Measurements from ENCODE around the gene GLCE. TPM values are rescaled to one million over a fixed set of nuclear protein-coding genes. Genes with fewer than 3 reads are reported as not detected.
A peak's percentile ranks its signal among the peaks of the same experiment; 100 is the strongest.

The GLCE gene
- total RNA-seq = 23.8 TPM
- long read RNA-seq, full-length matches to known transcripts = 32 of 43 reads
- long read RNA-seq, partial matches to known transcripts = 2 of 43 reads
- long read RNA-seq, other reads (novel, unspliced or antisense) = 9 of 43 reads

GRCh38 chr15:69160141-69160993 is at the start of gene GLCE:
Gene GLCE (plus strand): TSS chr15:69160635. CDS start chr15:69255807, 95,172 bp downstream.
- H3K27me3 ChIP-seq = no peaks in the 10 kb centered on the region
- TF ChIP-seq CTCF (IDR thresholded peaks at IDR 0.05) = no peak
- H3K36me3 ChIP-seq = no peaks in the 10 kb centered on the region
- H3K4me3 ChIP-seq = peak within 1 kb of the TSS; percentile 88
- ATAC-seq (peak; percentile 99), DNase-seq (peak; percentile 98)
- intact Hi-C loops (cut with DNase I) = no loop called here
- H3K9me3 ChIP-seq = no peaks in the 10 kb centered on the region
- peak within 1 kb of the TSS; percentile 85 for H3K27ac ChIP-seq
- peaks cover 8% of the 10 kb centered on the region for H3K4me1 ChIP-seq

GRCh38 chr15:69114331-69114928 is 46.0 kb upstream of the GLCE start:
- peak; percentile 33 for ATAC-seq
- no peaks in the 10 kb centered on the region for H3K27me3 ChIP-seq
- H3K4me3 ChIP-seq = no peak overlapping the region
- no peaks in the 10 kb centered on the region for H3K36me3 ChIP-seq
- no peak for DNase-seq
- intact Hi-C loops (cut with DNase I) = no loop called here
- no peak for TF ChIP-seq CTCF (IDR thresholded peaks at IDR 0.05)
- no peak overlapping the region for H3K27ac ChIP-seq
- no peaks in the 10 kb centered on the region for H3K9me3 ChIP-seq
- H3K4me1 ChIP-seq = no peaks in the 10 kb centered on the region

GRCh38 chr15:69115031-69115430 is 45.4 kb upstream of the GLCE start:
- no peaks in the 10 kb centered on the region for H3K27me3 ChIP-seq
- H3K36me3 ChIP-seq = no peaks in the 10 kb centered on the region
- H3K4me1 ChIP-seq = no peaks in the 10 kb centered on the region
- H3K4me3 ChIP-seq = no peak overlapping the region
- intact Hi-C loops (cut with DNase I) = no loop called here
- no peak overlapping the region for H3K27ac ChIP-seq
- DNase-seq = no peak
- no peak for TF ChIP-seq CTCF (IDR thresholded peaks at IDR 0.05)
- no peak for ATAC-seq
- no peaks in the 10 kb centered on the region for H3K9me3 ChIP-seq

- DNase-seq = no peak
- H3K27ac ChIP-seq = no peak overlapping the region
These were observed 44.0 kb upstream of the GLCE start for GRCh38 chr15:69116391-69116790.

GRCh38 chr15:69117431-69117871 is 43.0 kb upstream of the GLCE start:
- Histone ChIP-seq H3K27ac (no peak overlapping the region), H3K4me1 (no peaks in the 10 kb centered on the region), H3K9me3 (no peaks in the 10 kb centered on the region), H3K27me3 (no peaks in the 10 kb centered on the region), H3K4me3 (no peak overlapping the region), H3K36me3 (no peaks in the 10 kb centered on the region)
- no peak for TF ChIP-seq CTCF (IDR thresholded peaks at IDR 0.05)
- DNase-seq (no peak), ATAC-seq (no peak)
- intact Hi-C loops (cut with DNase I) = no loop called here

More at GRCh38 chr15:69116391-69116790, 44.0 kb upstream of the GLCE start:
- H3K27me3 ChIP-seq = no peaks in the 10 kb centered on the region
- intact Hi-C loops (cut with DNase I) = no loop called here
- no peaks in the 10 kb centered on the region for H3K9me3 ChIP-seq
- ATAC-seq = no peak
- no peaks in the 10 kb centered on the region for H3K4me1 ChIP-seq
- H3K4me3 ChIP-seq = no peak overlapping the region
- TF ChIP-seq CTCF (IDR thresholded peaks at IDR 0.05) = no peak
- H3K36me3 ChIP-seq = no peaks in the 10 kb centered on the region
